DND-41 (cell line): ENCODE measurements around the gene NHEJ1.

Experiments used
- EZH2 ChIP-seq: IDR thresholded peaks from 3 replicates; pipeline ENCODE4 v1.6.1; 2012; ENCODE audit warnings: borderline replicate concordance, low read depth, mild to moderate bottlenecking, moderate library complexity, low read length, inconsistent platforms; ENCODE audit not compliant: severe bottlenecking
- TF ChIP-seq, protein P1 (sequence below): IDR thresholded peaks from 2 replicates; pipeline ENCODE4 v1.5.1; 2012; ENCODE audit warnings: borderline replicate concordance, low read length, moderate library complexity, mild to moderate bottlenecking; ENCODE audit not compliant: poor library complexity, severe bottlenecking; ENCODE audit errors: extremely low read depth

DNA sequence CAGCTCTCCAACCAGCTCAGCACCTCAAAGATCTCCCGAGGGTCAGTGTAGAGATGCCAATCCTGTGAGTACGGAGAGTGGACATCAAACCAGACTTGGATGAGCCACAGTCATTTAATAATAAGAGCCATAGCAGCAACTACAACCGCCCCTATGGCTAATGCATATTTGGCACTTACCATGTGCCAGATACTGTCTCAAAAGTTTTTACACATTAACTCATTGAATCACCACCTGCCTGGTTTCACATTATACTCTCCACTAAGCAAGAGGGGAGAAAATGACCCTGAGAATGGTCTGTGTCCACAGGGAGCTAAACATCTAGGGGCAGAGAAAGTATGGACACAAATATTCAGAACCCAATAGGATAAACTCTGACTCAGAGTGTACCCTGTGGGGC is 13.5 kb upstream of the NHEJ1 start:
- TF ChIP-seq, protein P1, sequence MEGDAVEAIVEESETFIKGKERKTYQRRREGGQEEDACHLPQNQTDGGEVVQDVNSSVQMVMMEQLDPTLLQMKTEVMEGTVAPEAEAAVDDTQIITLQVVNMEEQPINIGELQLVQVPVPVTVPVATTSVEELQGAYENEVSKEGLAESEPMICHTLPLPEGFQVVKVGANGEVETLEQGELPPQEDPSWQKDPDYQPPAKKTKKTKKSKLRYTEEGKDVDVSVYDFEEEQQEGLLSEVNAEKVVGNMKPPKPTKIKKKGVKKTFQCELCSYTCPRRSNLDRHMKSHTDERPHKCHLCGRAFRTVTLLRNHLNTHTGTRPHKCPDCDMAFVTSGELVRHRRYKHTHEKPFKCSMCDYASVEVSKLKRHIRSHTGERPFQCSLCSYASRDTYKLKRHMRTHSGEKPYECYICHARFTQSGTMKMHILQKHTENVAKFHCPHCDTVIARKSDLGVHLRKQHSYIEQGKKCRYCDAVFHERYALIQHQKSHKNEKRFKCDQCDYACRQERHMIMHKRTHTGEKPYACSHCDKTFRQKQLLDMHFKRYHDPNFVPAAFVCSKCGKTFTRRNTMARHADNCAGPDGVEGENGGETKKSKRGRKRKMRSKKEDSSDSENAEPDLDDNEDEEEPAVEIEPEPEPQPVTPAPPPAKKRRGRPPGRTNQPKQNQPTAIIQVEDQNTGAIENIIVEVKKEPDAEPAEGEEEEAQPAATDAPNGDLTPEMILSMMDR, result no peak
- TF ChIP-seq EZH2, result no peak
